ENCODE results near the gene SLC22A17. TPM values are rescaled to one million over a fixed set of nuclear protein-coding genes. Genes with fewer than 3 reads are reported as not detected.
"Not testable (repeated sequence)": the region's sequence is repeated elsewhere in the genome, so short reads cannot be mapped to it uniquely, and the experiment has no call there.

The SLC22A17 gene
- total RNA-seq, 1 experiment from 2014 or later, result 42.3 TPM

GRCh38 chr14:23401291-23401690 lies 48.6 kb upstream of the SLC22A17 start (continued):
- TF ChIP-seq E2F1 (CRISPR knock-in tag; IDR thresholded peaks at IDR 0.05) (no peak), TP53 (CRISPR knock-in tag; IDR thresholded peaks at IDR 0.05) (no peak), ZMAT4 (CRISPR knock-in tag; IDR thresholded peaks at IDR 0.05) (no peak), ZNF219 (CRISPR knock-in tag; IDR thresholded peaks at IDR 0.05; ENCODE audit: borderline replicate concordance) (no peak), NFATC4 (CRISPR knock-in tag; IDR thresholded peaks at IDR 0.05) (no peak), JUN (CRISPR knock-in tag; IDR thresholded peaks at IDR 0.05) (no peak), ZBTB21 (CRISPR knock-in tag; IDR thresholded peaks at IDR 0.05; ENCODE audit: borderline replicate concordance) (no peak), SP1 (CRISPR knock-in tag; conservative IDR thresholded peaks at IDR 0.05) (no peak)

GRCh38 chr14:23400496-23401149 lies 47.9 kb upstream of the SLC22A17 start:
- ATAC-seq; H3K9me3 Mint-ChIP-seq; H3K4me3 Mint-ChIP-seq; H3K36me3 Mint-ChIP-seq; H3K27ac Mint-ChIP-seq; POLR2A ChIA-PET; DNase-seq (ENCODE audit: low spot score); H3K4me1 Mint-ChIP-seq: not testable (repeated sequence)
- H3K27me3 Mint-ChIP-seq (ENCODE audit: low read depth), result peaks cover 26% of the 10 kb centered on the region
- CTCF ChIA-PET, result interaction anchor here (0.6 kb wide), 1 partner anchor 13 kb away, joined by 3 read pairs; no protein-coding TSS in a partner anchor

- H3K4me3 Mint-ChIP-seq, result no peak overlapping the region
- H3K9me3 Mint-ChIP-seq, result no peaks in the 10 kb centered on the region
- POLR2A ChIA-PET, result no interaction called here
- CTCF ChIA-PET, result interaction anchor here (1.2 kb wide), 1 partner anchor 20 kb away, joined by 3 read pairs; no protein-coding TSS in a partner anchor
- H3K36me3 Mint-ChIP-seq, result no peaks in the 10 kb centered on the region
- H3K27me3 Mint-ChIP-seq (ENCODE audit: low read depth), result peaks cover 21% of the 10 kb centered on the region
- 0 out of 2 replicates have a peak, but pooled peaks cover 2% of the 10 kb centered on the region for H3K4me1 Mint-ChIP-seq
- TF ChIP-seq HMGXB4 (CRISPR knock-in tag; IDR thresholded peaks at IDR 0.05) (no peak), HMGA2 (CRISPR knock-in tag; IDR thresholded peaks at IDR 0.05) (no peak), ZMAT4 (CRISPR knock-in tag; IDR thresholded peaks at IDR 0.05) (no peak), GABPB1 (CRISPR knock-in tag; IDR thresholded peaks at IDR 0.05) (no peak), KAT7 (CRISPR knock-in tag; IDR thresholded peaks at IDR 0.05; ENCODE audit: borderline replicate concordance) (no peak), JUN (CRISPR knock-in tag; IDR thresholded peaks at IDR 0.05) (no peak), ARID4B (CRISPR knock-in tag; IDR thresholded peaks at IDR 0.05; ENCODE audit: borderline replicate concordance) (no peak), PRRX2 (CRISPR knock-in tag; IDR thresholded peaks at IDR 0.05) (no peak), ERG (CRISPR knock-in tag; IDR thresholded peaks at IDR 0.05) (no peak), NR3C1 (CRISPR knock-in tag; conservative IDR thresholded peaks at IDR 0.05; ENCODE audit: low read depth) (no peak), RORB (CRISPR knock-in tag; IDR thresholded peaks at IDR 0.05) (no peak), ZNF232 (CRISPR knock-in tag; IDR thresholded peaks at IDR 0.05) (no peak)
- no peak overlapping the region for H3K27ac Mint-ChIP-seq
- ATAC-seq, result no peak
- DNase-seq (ENCODE audit: low spot score), result no peak
Measured at GRCh38 chr14:23399591-23399990, 46.9 kb upstream of the SLC22A17 start.
